K562 (cell line): Measurements from ENCODE around the gene NT5C1B.

Experiments
- ARID2 ChIP-seq: fragments of 450-650 bp; IDR thresholded peaks from 2 replicates; pipeline ENCODE4 v1.6.1; 2017; ENCODE audit warnings: antibody characterized with exemption, mild to moderate bottlenecking
- DDX20 ChIP-seq: fragments of 450-650 bp; IDR thresholded peaks from 2 replicates; pipeline ENCODE4 v1.6.1; 2016; ENCODE audit warnings: missing genetic modification characterization, low read depth, mild to moderate bottlenecking, missing compliant biosample characterization, moderate library complexity
- POLR2AphosphoS5 ChIP-seq: IDR thresholded peaks from 2 replicates; pipeline ENCODE4 v1.6.1; 2011; ENCODE audit warnings: mild to moderate bottlenecking, low read depth, low read length, moderate library complexity; ENCODE audit not compliant: control insufficient read depth, insufficient read depth
- SOX6 ChIP-seq: fragments of 450-650 bp; IDR thresholded peaks from 2 replicates; pipeline ENCODE4 v1.6.1; 2014; ENCODE audit warnings: mild to moderate bottlenecking
- TF ChIP-seq, protein P1 (sequence below), 2 experiments: fragments of 450-650 bp in 1 of 2; sonication (generic) in 1 of 2; formaldehyde crosslinking in 1 of 2; IDR thresholded peaks; 2 replicates each; pipeline versions ENCODE4 v1.7.1 to v1.9.0; 2016 to 2022; ENCODE audit warnings: inconsistent platforms in 1 of 2, mild to moderate bottlenecking in 1 of 2, missing genetic modification reagents in 1 of 2
- TF ChIP-seq, protein P2 (sequence below), 3 experiments: IDR thresholded peaks in 2 of 3; conservative IDR thresholded peaks in 1 of 3; 2 replicates each; pipeline ENCODE4 v1.5.1; 2011 to 2012; ENCODE audit warnings: low read length in 3 of 3, mild to moderate bottlenecking in 3 of 3, control low read depth in 2 of 3, improper control_type of control experiment in 1 of 3, inconsistent platforms in 1 of 3, low read depth in 1 of 3, mixed read lengths in 1 of 3, moderate library complexity in 1 of 3; ENCODE audit not compliant: insufficient read depth in 2 of 3

DNA sequence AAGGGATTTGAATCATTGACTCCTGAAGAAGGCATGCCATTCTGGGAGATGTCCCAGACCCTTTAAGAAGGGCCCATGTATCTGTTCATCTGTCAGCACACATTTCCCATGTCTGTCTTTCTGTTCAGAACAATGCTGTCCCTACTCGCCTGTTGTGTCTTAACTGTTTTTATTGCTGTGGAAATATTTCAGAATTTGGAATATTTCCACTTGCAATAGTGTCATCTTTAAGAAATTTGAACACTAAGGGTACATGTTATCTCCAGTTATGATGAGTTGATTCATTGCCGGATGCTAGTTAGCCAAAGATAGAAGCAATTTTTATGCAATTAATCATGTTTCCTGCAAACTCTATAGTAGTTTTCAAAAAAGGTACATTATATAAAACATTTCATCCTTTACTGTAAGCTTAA is 36.9 kb upstream of the NT5C1B start:
- TF ChIP-seq DDX20 (tag) (no peak), ARID2 (no peak), SOX6 (no peak), POLR2AphosphoS5 (no peak)
- TF ChIP-seq, protein P1, sequence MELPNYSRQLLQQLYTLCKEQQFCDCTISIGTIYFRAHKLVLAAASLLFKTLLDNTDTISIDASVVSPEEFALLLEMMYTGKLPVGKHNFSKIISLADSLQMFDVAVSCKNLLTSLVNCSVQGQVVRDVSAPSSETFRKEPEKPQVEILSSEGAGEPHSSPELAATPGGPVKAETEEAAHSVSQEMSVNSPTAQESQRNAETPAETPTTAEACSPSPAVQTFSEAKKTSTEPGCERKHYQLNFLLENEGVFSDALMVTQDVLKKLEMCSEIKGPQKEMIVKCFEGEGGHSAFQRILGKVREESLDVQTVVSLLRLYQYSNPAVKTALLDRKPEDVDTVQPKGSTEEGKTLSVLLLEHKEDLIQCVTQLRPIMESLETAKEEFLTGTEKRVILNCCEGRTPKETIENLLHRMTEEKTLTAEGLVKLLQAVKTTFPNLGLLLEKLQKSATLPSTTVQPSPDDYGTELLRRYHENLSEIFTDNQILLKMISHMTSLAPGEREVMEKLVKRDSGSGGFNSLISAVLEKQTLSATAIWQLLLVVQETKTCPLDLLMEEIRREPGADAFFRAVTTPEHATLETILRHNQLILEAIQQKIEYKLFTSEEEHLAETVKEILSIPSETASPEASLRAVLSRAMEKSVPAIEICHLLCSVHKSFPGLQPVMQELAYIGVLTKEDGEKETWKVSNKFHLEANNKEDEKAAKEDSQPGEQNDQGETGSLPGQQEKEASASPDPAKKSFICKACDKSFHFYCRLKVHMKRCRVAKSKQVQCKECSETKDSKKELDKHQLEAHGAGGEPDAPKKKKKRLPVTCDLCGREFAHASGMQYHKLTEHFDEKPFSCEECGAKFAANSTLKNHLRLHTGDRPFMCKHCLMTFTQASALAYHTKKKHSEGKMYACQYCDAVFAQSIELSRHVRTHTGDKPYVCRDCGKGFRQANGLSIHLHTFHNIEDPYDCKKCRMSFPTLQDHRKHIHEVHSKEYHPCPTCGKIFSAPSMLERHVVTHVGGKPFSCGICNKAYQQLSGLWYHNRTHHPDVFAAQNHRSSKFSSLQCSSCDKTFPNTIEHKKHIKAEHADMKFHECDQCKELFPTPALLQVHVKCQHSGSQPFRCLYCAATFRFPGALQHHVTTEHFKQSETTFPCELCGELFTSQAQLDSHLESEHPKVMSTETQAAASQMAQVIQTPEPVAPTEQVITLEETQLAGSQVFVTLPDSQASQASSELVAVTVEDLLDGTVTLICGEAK (IDR thresholded peaks at IDR 0.05), result no peak
- TF ChIP-seq, protein P1 (CRISPR knock-in tag; IDR thresholded peaks at IDR 0.05), result no peak
- TF ChIP-seq, protein P2, sequence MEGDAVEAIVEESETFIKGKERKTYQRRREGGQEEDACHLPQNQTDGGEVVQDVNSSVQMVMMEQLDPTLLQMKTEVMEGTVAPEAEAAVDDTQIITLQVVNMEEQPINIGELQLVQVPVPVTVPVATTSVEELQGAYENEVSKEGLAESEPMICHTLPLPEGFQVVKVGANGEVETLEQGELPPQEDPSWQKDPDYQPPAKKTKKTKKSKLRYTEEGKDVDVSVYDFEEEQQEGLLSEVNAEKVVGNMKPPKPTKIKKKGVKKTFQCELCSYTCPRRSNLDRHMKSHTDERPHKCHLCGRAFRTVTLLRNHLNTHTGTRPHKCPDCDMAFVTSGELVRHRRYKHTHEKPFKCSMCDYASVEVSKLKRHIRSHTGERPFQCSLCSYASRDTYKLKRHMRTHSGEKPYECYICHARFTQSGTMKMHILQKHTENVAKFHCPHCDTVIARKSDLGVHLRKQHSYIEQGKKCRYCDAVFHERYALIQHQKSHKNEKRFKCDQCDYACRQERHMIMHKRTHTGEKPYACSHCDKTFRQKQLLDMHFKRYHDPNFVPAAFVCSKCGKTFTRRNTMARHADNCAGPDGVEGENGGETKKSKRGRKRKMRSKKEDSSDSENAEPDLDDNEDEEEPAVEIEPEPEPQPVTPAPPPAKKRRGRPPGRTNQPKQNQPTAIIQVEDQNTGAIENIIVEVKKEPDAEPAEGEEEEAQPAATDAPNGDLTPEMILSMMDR (IDR thresholded peaks at IDR 0.05 in 2 of 3, conservative IDR thresholded peaks at IDR 0.05 in 1 of 3; ENCODE audit: insufficient read depth in 2 of 3, low read depth in 1 of 3, low read length in 3 of 3), result no peak
